NCI-H1694 (cell line): ENCODE results near the gene SERPINB10.

Experiments
- DNase-seq: peaks from one replicate; lab custom pipeline; 2025; lab: John Stamatoyannopoulos, UW

The SERPINB10 gene

GRCh38 chr18:63907664-63908063 is at the start of gene SERPINB10:
Gene SERPINB10, plus strand, starts transcription at chr18:63907958. Its CDS starts 7,553 bp downstream, at chr18:63915511.
- no peak for DNase-seq

- DNase-seq: no peak
Measured at GRCh38 chr18:63858456-63858855, 49.3 kb upstream of the SERPINB10 start.

- DNase-seq: no peak
Measured at GRCh38 chr18:63859781-63860475, 47.8 kb upstream of the SERPINB10 start.

- DNase-seq: no peak
Measured at GRCh38 chr18:63860531-63860930, 47.2 kb upstream of the SERPINB10 start.

GRCh38 chr18:63867368-63868125 is 40.2 kb upstream of the SERPINB10 start:
- DNase-seq: no peak

GRCh38 chr18:63868546-63868945 is 39.2 kb upstream of the SERPINB10 start:
- DNase-seq: no peak

GRCh38 chr18:63869374-63869773 is 38.4 kb upstream of the SERPINB10 start:
- DNase-seq: no peak

GRCh38 chr18:63869851-63870250 is 37.9 kb upstream of the SERPINB10 start:
- DNase-seq: no peak

GRCh38 chr18:63871836-63872235 is 35.9 kb upstream of the SERPINB10 start:
- no peak for DNase-seq

GRCh38 chr18:63872586-63872985 is 35.2 kb upstream of the SERPINB10 start:
- DNase-seq: no peak

GRCh38 chr18:63878343-63878742 is 29.4 kb upstream of the SERPINB10 start:
- DNase-seq: no peak

- no peak for DNase-seq
Measured at GRCh38 chr18:63878925-63879324, 28.8 kb upstream of the SERPINB10 start.

- DNase-seq: no peak
Measured at GRCh38 chr18:63879709-63880108, 28.0 kb upstream of the SERPINB10 start.

- no peak for DNase-seq
Measured at GRCh38 chr18:63881851-63882250, 25.9 kb upstream of the SERPINB10 start.

GRCh38 chr18:63882333-63883141 is 25.2 kb upstream of the SERPINB10 start:
- DNase-seq: no peak

- DNase-seq: no peak
Measured at GRCh38 chr18:63883617-63884016, 24.1 kb upstream of the SERPINB10 start.

- no peak for DNase-seq
Measured at GRCh38 chr18:63887424-63887823, 20.3 kb upstream of the SERPINB10 start, which contains the start of gene SERPINB2. Gene SERPINB2, plus strand, starts transcription at chr18:63887705. Its CDS starts 3,740 bp downstream, at chr18:63891445.

GRCh38 chr18:63888470-63889190 is 19.1 kb upstream of the SERPINB10 start:
- no peak for DNase-seq

- DNase-seq: no peak
Measured at GRCh38 chr18:63889626-63890025, 18.1 kb upstream of the SERPINB10 start.

- DNase-seq: no peak
Measured at GRCh38 chr18:63890237-63890949, 17.4 kb upstream of the SERPINB10 start.

GRCh38 chr18:63890950-63891304 is 16.8 kb upstream of the SERPINB10 start:
- peak; percentile 35 for DNase-seq
